DND-41 (cell line): Measurements from ENCODE around the gene S100A12.

Experiments
- ATAC-seq: fragments of 200-7000 bp; cut with Tn5 transposase; 3 replicates; pipeline ENCODE4 v1.9.1; 2021; ENCODE audit warnings: low read depth; ENCODE audit not compliant: insufficient read depth
- DNase-seq: peaks from one replicate; pipeline ENCODE4 v3.0.0-alpha.2; 2020
- H2AFZ ChIP-seq: 2 replicates; pipeline ENCODE4 v1.6.0; 2012; ENCODE audit warnings: low read depth, low read length
- H3K27ac ChIP-seq: 2 replicates; pipeline ENCODE4 v1.5.1; 2012; ENCODE audit warnings: low read length, inconsistent platforms
- H3K27me3 ChIP-seq: fragments of 200-600 bp; sonication (generic); 2 replicates; pipeline ENCODE4 v1.6.0; 2012; ENCODE audit warnings: low read length, mild to moderate bottlenecking, inconsistent platforms; ENCODE audit not compliant: insufficient read depth, poor library complexity
- H3K36me3 ChIP-seq: 2 replicates; pipeline ENCODE4 v1.5.1; 2012; ENCODE audit warnings: low read length, inconsistent platforms; ENCODE audit not compliant: insufficient read depth
- H3K4me1 ChIP-seq: 2 replicates; pipeline ENCODE4 v1.5.1; 2012; ENCODE audit warnings: mild to moderate bottlenecking, low read length; ENCODE audit not compliant: insufficient read depth
- H3K4me2 ChIP-seq: 2 replicates; pipeline ENCODE4 v1.6.0; 2012; ENCODE audit warnings: mild to moderate bottlenecking, moderate library complexity, low read length, inconsistent platforms; ENCODE audit not compliant: insufficient read depth
- H3K4me3 ChIP-seq, 2 experiments: fragments of 200-600 bp in 1 of 2; shearing (Covaris generic) in 1 of 2; 2 replicates each; pipeline ENCODE4 v1.5.1; 2012 to 2016; ENCODE audit warnings: inconsistent platforms in 2 of 2, low read length in 2 of 2, mild to moderate bottlenecking in 2 of 2, low read depth in 1 of 2, moderate library complexity in 1 of 2
- H3K79me2 ChIP-seq: 2 replicates; pipeline ENCODE4 v1.6.0; 2012; ENCODE audit warnings: low read length, inconsistent platforms; ENCODE audit not compliant: insufficient read depth
- H3K9ac ChIP-seq: 2 replicates; pipeline ENCODE4 v1.6.0; 2012; ENCODE audit warnings: low read depth, mild to moderate bottlenecking, inconsistent platforms, low read length, moderate library complexity
- H3K9me3 ChIP-seq: 2 replicates; pipeline ENCODE4 v1.5.1; 2012; ENCODE audit warnings: low read length, moderate library complexity, mild to moderate bottlenecking, inconsistent platforms; ENCODE audit not compliant: insufficient read depth, severe bottlenecking
- H4K20me1 ChIP-seq: 2 replicates; pipeline ENCODE4 v1.6.0; 2012; ENCODE audit warnings: low read length; ENCODE audit not compliant: insufficient read depth
- EZH2 ChIP-seq: IDR thresholded peaks from 3 replicates; pipeline ENCODE4 v1.6.1; 2012; ENCODE audit warnings: borderline replicate concordance, low read depth, mild to moderate bottlenecking, moderate library complexity, low read length, inconsistent platforms; ENCODE audit not compliant: severe bottlenecking
- TF ChIP-seq, protein P1 (sequence below): IDR thresholded peaks from 2 replicates; pipeline ENCODE4 v1.5.1; 2012; ENCODE audit warnings: borderline replicate concordance, low read length, moderate library complexity, mild to moderate bottlenecking; ENCODE audit not compliant: poor library complexity, severe bottlenecking; ENCODE audit errors: extremely low read depth

S100A12 gene

DNA sequence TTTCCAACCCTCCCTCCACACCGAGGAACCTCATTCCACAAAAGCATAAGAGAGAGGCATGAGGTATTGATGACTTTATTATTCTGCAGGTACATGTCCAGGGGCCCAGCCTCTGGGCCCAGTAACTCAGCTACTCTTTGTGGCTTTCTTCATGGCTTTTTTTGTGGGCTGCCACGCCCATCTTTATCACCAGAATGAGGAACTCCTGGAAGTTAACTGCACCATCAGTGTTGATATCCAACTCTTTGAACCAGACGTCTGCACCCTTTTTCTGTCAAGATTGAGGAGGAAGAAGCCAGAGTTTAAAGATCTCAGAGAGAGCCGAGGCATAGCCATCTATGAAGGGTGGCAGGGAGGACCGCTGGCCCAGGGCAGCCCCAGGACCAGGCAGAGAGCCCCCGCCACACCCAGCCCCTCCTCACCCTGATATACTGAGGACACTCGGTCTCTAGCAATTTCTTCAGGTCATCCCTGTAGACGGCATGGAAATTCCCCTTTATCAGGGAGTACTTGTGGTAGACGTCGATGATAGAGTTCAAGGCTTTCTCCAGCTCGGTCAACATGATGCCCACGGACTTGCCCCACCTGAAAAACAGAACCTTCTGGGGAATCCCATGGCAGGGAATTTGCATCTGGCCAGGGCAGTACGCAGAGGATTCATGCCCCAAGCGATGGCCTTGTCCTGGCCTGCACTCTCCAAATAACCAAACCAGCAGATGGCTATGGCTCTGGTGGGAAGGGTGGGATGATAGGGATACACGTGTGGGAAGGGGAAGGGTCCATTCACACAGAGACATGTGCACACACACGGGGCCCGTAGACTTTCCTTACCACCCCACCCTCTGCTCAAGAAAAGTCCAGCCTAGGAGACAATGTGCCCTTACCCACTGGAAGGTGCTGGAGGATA lies 14.8 kb upstream of the S100A12 start:
- Histone ChIP-seq H3K9ac (no peak overlapping the region), H3K9me3 (no peaks in the 10 kb centered on the region), H3K4me3 (no peak overlapping the region), H4K20me1 (peaks cover 4% of the 10 kb centered on the region; the same call in 1 of the 2 replicates), H3K4me2 (no peak overlapping the region), H3K27ac (no peak overlapping the region), H3K79me2 (no peaks in the 10 kb centered on the region), H3K4me1 (no peaks in the 10 kb centered on the region), H3K27me3 (no peaks in the 10 kb centered on the region), H2AFZ (no peak overlapping the region), H3K36me3 (no peaks in the 10 kb centered on the region)
- DNase-seq (no peak), ATAC-seq (no peak)
- TF ChIP-seq, protein P1, sequence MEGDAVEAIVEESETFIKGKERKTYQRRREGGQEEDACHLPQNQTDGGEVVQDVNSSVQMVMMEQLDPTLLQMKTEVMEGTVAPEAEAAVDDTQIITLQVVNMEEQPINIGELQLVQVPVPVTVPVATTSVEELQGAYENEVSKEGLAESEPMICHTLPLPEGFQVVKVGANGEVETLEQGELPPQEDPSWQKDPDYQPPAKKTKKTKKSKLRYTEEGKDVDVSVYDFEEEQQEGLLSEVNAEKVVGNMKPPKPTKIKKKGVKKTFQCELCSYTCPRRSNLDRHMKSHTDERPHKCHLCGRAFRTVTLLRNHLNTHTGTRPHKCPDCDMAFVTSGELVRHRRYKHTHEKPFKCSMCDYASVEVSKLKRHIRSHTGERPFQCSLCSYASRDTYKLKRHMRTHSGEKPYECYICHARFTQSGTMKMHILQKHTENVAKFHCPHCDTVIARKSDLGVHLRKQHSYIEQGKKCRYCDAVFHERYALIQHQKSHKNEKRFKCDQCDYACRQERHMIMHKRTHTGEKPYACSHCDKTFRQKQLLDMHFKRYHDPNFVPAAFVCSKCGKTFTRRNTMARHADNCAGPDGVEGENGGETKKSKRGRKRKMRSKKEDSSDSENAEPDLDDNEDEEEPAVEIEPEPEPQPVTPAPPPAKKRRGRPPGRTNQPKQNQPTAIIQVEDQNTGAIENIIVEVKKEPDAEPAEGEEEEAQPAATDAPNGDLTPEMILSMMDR = no peak
- TF ChIP-seq EZH2 = no peak

DNA sequence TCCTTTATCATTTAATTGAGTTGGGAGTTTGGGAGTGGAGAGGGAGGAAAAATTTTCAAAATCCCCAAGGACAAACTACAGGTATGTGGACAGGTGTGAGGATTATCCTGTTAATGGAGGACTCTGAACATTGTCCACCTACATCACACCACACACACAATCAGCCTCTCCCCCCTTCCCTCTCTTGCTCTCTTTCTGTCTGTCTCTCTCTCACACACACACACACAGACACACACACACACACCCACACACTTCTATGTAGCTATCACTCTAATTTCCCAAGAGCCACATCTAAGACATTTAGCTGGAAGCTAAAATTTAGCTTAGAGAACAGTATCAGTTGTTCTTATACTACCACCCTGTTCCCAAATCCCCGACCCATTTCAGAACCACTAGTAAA lies 14.0 kb upstream of the S100A12 start:
- H4K20me1 ChIP-seq = peaks cover 4% of the 10 kb centered on the region; the same call in 1 of the 2 replicates
- no peak overlapping the region for H2AFZ ChIP-seq
- H3K79me2 ChIP-seq = no peaks in the 10 kb centered on the region
- no peaks in the 10 kb centered on the region for H3K9me3 ChIP-seq
- no peak for DNase-seq
- H3K36me3 ChIP-seq = no peaks in the 10 kb centered on the region
- H3K4me2 ChIP-seq = no peak overlapping the region
- no peaks in the 10 kb centered on the region for H3K27me3 ChIP-seq
- H3K27ac ChIP-seq = no peak overlapping the region
- ATAC-seq = no peak
- no peak overlapping the region for H3K9ac ChIP-seq
- no peak overlapping the region for H3K4me3 ChIP-seq
- TF ChIP-seq, protein P1 = no peak
- TF ChIP-seq EZH2 = no peak
- no peaks in the 10 kb centered on the region for H3K4me1 ChIP-seq

DNA sequence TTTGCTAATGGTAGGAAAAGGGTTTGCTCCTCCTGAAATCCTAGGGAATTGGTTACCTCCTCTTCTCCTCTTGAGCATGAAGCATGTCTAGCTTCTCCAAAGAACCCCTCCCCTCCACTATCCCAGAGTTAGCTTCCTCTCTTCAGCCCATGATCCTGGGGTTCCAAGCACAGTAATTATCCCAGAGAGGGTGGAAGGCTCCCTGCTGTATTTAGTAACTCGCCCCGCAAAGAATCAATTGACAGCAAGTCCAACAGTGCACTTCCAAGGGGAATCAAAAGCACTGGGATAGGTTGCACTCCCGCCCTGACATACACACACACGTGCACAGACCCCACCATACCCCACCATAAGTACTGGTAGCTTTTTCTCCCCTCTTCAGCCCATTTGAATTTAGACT lies 12.4 kb upstream of the S100A12 start:
- no peak overlapping the region for H2AFZ ChIP-seq
- peaks cover 4% of the 10 kb centered on the region; the same call in 1 of the 2 replicates for H4K20me1 ChIP-seq
- H3K36me3 ChIP-seq = no peaks in the 10 kb centered on the region
- DNase-seq (no peak), ATAC-seq (no peak)
- H3K27me3 ChIP-seq = no peaks in the 10 kb centered on the region
- no peak overlapping the region for H3K4me2 ChIP-seq
- no peak overlapping the region for H3K4me3 ChIP-seq
- TF ChIP-seq, protein P1 = no peak
- no peak for TF ChIP-seq EZH2
- no peaks in the 10 kb centered on the region for H3K79me2 ChIP-seq
- H3K9me3 ChIP-seq = no peaks in the 10 kb centered on the region
- H3K4me1 ChIP-seq = no peaks in the 10 kb centered on the region
- H3K9ac ChIP-seq = no peak overlapping the region
- no peak overlapping the region for H3K27ac ChIP-seq

DNA sequence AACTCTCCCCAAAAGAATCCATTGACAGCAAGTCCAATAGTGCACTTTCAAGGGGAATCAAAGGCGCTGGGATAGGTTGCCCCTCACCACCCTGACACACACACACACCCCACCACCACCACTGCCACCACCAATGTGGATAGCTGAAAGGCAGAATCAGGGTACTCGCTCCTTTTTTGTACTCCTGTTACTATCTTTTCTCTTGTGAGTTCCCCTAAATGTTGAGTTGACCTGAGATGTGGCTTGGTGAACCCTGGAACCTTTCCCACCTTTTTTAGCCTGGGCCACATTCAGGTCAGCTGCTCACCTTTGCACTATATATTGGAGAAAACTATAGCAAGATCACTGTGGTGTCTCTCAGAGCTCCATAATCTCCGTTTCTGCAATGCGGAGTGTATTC lies 11.6 kb upstream of the S100A12 start:
- H3K27ac ChIP-seq = no peak overlapping the region
- H3K79me2 ChIP-seq = no peaks in the 10 kb centered on the region
- H2AFZ ChIP-seq = no peak overlapping the region
- H3K4me2 ChIP-seq = no peak overlapping the region
- no peak overlapping the region for H3K4me3 ChIP-seq
- DNase-seq (no peak), ATAC-seq (no peak)
- no peaks in the 10 kb centered on the region for H3K36me3 ChIP-seq
- H3K4me1 ChIP-seq = no peaks in the 10 kb centered on the region
- TF ChIP-seq, protein P1 = no peak
- TF ChIP-seq EZH2 = no peak
- no peaks in the 10 kb centered on the region for H3K9me3 ChIP-seq
- no peaks in the 10 kb centered on the region for H3K27me3 ChIP-seq
- H4K20me1 ChIP-seq = peaks cover 4% of the 10 kb centered on the region; the same call in 1 of the 2 replicates
- H3K9ac ChIP-seq = no peak overlapping the region
